D721Med (cell line): ENCODE measurements around the gene DLGAP4.

Experiments
- DNase-seq: peaks from one replicate; pipeline ENCODE4 v3.0.0; 2011; ENCODE audit warnings: low spot score; ENCODE audit not compliant: insufficient read length
- FAIRE-seq: peaks from 2 replicates; lab custom pipeline; 2011; peaks lifted over from hg19 to GRCh38; lab: Jason Lieb, UNC
- TF ChIP-seq, protein P1 (sequence below): IDR thresholded peaks from 2 replicates; pipeline ENCODE4 v1.5.1; 2012; ENCODE audit warnings: mild to moderate bottlenecking, control low read depth; ENCODE audit not compliant: insufficient read depth; ENCODE audit errors: missing control alignments

The DLGAP4 gene

GRCh38 chr20:36264426-36265246 is 41.5 kb upstream of the DLGAP4 start:
- FAIRE-seq (no peak), DNase-seq (no peak)
- TF ChIP-seq, protein P1, sequence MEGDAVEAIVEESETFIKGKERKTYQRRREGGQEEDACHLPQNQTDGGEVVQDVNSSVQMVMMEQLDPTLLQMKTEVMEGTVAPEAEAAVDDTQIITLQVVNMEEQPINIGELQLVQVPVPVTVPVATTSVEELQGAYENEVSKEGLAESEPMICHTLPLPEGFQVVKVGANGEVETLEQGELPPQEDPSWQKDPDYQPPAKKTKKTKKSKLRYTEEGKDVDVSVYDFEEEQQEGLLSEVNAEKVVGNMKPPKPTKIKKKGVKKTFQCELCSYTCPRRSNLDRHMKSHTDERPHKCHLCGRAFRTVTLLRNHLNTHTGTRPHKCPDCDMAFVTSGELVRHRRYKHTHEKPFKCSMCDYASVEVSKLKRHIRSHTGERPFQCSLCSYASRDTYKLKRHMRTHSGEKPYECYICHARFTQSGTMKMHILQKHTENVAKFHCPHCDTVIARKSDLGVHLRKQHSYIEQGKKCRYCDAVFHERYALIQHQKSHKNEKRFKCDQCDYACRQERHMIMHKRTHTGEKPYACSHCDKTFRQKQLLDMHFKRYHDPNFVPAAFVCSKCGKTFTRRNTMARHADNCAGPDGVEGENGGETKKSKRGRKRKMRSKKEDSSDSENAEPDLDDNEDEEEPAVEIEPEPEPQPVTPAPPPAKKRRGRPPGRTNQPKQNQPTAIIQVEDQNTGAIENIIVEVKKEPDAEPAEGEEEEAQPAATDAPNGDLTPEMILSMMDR, result no peak

DNA sequence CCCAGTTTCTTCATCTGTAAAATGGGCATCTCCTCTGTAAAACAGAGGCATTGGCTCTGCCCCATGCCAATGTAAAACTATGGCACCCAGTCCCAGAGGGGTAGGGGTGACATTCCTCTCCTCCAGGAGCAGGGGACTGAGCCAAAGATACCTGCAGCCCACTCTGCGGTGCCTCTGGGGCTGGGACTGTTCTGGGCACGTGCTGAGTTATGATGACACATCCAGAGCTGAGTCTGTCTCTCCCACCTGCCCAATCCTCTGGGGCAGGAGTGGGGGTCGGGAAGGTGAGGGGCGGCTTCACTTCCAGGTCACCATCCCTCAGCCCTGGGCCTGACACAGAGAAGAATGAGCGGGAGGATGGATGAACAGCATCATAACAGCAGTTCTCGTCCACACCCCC is 40.0 kb upstream of the DLGAP4 start:
- FAIRE-seq, result no peak
- no peak for DNase-seq

GRCh38 chr20:36267605-36268381 is 38.3 kb upstream of the DLGAP4 start:
- TF ChIP-seq, protein P1, result no peak
- no peak for DNase-seq
- no peak for FAIRE-seq

More for the DNA sequence above, 40.0 kb upstream of the DLGAP4 start:
- TF ChIP-seq, protein P1, result no peak

DNA sequence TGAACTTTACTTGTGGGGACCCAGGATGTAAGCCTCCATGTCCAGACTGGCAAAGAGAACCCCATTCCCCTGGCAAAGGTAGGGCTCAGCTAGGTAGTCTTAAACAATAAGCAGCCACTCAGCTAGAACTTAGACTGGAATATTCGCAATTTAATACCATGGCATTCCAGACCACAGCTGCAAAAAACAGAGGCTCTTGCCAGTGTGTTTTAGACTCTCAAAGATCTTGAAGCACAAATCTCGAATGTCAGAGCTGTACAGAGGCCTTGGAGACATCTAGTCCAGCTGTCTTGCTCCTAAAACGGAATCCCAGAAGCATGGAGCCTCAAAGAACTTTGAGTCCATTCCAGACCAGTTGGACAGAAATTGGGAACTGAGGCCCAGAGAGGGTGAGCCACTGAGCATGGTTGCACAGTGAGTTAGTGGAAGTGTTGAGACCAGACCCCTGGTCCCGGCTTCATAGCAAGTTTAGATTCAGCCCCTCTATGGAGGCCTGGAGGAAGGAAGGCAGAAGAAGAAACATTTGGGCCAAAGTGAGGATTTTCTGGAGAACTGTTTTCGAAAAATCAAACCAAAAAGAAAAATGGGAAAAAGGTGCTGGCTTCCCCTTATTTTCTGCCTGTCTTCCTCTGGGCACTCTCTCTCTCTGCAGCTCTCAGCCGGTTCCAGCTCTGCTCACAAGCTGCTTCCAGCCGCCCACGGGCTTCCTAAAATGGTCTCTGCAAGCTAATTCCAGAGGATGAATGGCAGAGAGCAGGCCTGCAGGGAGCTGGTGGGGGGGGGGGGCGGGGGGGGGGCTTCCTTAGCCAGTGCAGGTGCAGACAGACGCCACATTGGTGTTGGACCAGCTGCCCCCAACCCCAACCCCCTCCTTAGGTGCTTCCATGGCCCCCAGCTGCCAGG is 37.4 kb upstream of the DLGAP4 start:
- TF ChIP-seq, protein P1, result no peak
- FAIRE-seq, result no peak
- no peak for DNase-seq

DNA sequence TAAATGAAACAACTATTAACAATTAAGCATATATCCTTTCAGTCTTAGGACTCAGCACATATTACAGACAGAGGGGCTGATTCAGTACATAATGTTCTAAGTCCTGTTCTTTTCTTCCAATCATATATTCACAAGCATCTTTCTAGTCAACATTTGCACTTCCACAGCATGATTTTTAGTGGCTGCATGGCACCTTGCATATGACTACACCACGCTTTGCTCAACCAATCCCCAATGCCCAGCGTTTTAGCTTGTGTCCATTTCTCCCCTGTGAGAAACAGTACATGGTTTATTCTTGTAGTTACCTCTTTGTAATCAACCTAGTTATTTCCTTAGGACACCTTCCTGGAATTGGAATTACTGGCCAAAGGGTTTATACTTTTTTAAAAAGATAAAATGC is 36.6 kb upstream of the DLGAP4 start:
- FAIRE-seq, result no peak
- TF ChIP-seq, protein P1, result no peak
- DNase-seq, result no peak

DNA sequence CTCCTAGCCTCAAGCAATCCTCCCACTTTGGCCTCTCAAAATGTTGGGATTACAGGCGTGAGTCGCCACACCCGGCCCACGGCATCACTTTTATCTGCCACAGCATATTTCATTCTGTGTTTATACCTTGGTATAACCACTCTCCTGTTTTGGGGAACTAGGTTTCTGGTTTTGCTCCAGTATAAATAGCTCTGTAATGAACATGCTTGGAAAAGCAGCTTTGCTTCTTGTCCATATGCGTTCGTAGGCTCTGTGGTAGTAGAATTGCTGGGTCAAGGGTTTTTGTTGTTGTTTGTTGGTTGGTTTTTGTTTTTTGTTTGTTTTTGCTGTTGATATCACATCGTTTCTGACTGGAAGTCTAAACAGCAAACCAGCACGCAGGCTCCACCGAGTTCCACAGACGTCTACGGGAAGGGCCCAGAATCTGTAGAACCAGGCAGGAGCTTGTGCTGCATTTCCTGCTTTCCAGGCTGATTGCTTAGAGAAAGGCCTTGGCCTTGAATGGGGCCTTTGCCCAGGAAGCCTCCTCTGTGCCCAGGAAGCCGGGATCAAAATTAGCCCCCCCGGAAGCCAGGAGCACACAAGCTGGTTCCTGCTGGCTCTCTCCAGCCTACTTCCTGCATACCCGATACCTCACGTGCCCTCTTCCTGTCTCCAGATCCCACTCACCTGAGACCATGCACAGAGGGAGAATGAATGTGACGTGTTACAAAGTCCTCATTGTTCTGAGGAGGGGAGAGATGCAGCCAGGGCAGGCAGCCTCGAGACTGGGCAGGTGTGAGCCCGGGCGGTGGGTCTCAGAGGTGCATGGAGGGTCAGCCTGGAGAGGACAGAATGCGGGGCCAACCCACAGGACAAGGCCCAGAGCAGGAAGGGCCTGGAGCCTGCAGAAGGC is 35.1 kb upstream of the DLGAP4 start:
- TF ChIP-seq, protein P1, result no peak
- FAIRE-seq, result no peak
- no peak for DNase-seq
